OCI-LY3 (cell line): Measurements from ENCODE around the gene SULT6B1.

Experiments used
- H2AFZ ChIP-seq: fragments of 200-600, 300-600 bp; shearing (Covaris generic); 2 replicates; pipeline ENCODE4 v1.6.0; 2014; ENCODE audit warnings: antibody characterized with exemption, low read depth, low read length
- H3K27ac ChIP-seq: fragments of 200-600, 300-600 bp; sonication (generic); 2 replicates; pipeline ENCODE4 v1.5.1; 2014; ENCODE audit warnings: mild to moderate bottlenecking, low read length, moderate library complexity, mixed read lengths
- H3K27me3 ChIP-seq: fragments of 200-600, 300-600 bp; sonication (generic); 2 replicates; pipeline ENCODE4 v1.6.1; 2014; ENCODE audit warnings: low read depth, low read length, mixed read lengths
- H3K36me3 ChIP-seq: fragments of 200-600, 300-600 bp; sonication (generic); replicated peaks from 2 replicates; pipeline ENCODE3; 2014; ENCODE audit warnings: low read depth, low read length, mixed read lengths
- H3K4me1 ChIP-seq: fragments of 300-600, 200-600 bp; sonication (generic); 2 replicates; pipeline ENCODE4 v1.6.1; 2014; ENCODE audit warnings: low read length, mixed read lengths
- H3K4me2 ChIP-seq: fragments of 200-600, 300-600 bp; sonication (generic); 2 replicates; pipeline ENCODE4 v1.6.1; 2014; ENCODE audit warnings: low read length, mixed read lengths
- H3K4me3 ChIP-seq: fragments of 300-600, 200-600 bp; sonication (generic); 2 replicates; pipeline ENCODE4 v1.5.1; 2014; ENCODE audit warnings: antibody characterized with exemption, mild to moderate bottlenecking, low read length, moderate library complexity
- H3K79me2 ChIP-seq: fragments of 300-600, 200-600 bp; shearing (Covaris generic); 2 replicates; pipeline ENCODE4 v1.6.1; 2014; ENCODE audit warnings: mild to moderate bottlenecking, low read length, mixed read lengths
- H3K9ac ChIP-seq: fragments of 300-600, 200-600 bp; shearing (Covaris generic); 2 replicates; pipeline ENCODE4 v1.6.0; 2014; ENCODE audit warnings: mild to moderate bottlenecking, low read length, moderate library complexity
- H3K9me3 ChIP-seq: fragments of 200-600, 300-600 bp; shearing (Covaris generic); 2 replicates; pipeline ENCODE4 v1.6.1; 2014; ENCODE audit warnings: low read length, mixed read lengths; ENCODE audit not compliant: insufficient read depth
- H4K20me1 ChIP-seq: fragments of 200-600, 300-600 bp; sonication (generic); 2 replicates; pipeline ENCODE4 v1.6.1; 2016; ENCODE audit warnings: low read length, mixed read lengths; ENCODE audit not compliant: insufficient read depth
- CTCF ChIP-seq: fragments of 200-600, 300-600 bp; sonication (generic); IDR thresholded peaks from 2 replicates; pipeline ENCODE4 v1.5.1; 2014; ENCODE audit warnings: antibody characterized with exemption, low read length, low read depth
- EZH2phosphoT487 ChIP-seq: fragments of 200-600 bp; shearing (Covaris generic); IDR thresholded peaks from 2 replicates; pipeline ENCODE4 v1.6.1; 2018; ENCODE audit warnings: antibody characterized with exemption, mixed run types, low read depth

Gene SULT6B1

GRCh38 chr2:37188570-37188969 is at the start of gene SULT6B1:
Gene SULT6B1 (minus strand): TSS chr2:37188670. CDS start chr2:37188640, 30 bp downstream.
- Histone ChIP-seq H3K4me1 (no peaks in the 10 kb centered on the region), H3K9ac (no peak within 1 kb of the TSS), H4K20me1 (no peaks in the 10 kb centered on the region), H3K27ac (no peak within 1 kb of the TSS), H3K4me3 (no peak within 1 kb of the TSS), H3K36me3 (no peaks in the 10 kb centered on the region), H2AFZ (no peak within 1 kb of the TSS), H3K79me2 (no peaks in the 10 kb centered on the region), H3K4me2 (no peak within 1 kb of the TSS), H3K9me3 (no peaks in the 10 kb centered on the region), H3K27me3 (peaks cover 5% of the 10 kb centered on the region; the same call in 1 of the 2 replicates)
- TF ChIP-seq CTCF (no peak), EZH2phosphoT487 (no peak)

- peak overlapping the region; percentile 75; the same call in 1 of the 2 replicates for H2AFZ ChIP-seq
- H4K20me1 ChIP-seq: peaks cover 17% of the 10 kb centered on the region; the same call in 1 of the 2 replicates
- H3K27me3 ChIP-seq: no peaks in the 10 kb centered on the region
- H3K79me2 ChIP-seq: peaks cover 80% of the 10 kb centered on the region
- peak overlapping the region; percentile 94 for H3K9ac ChIP-seq
- peak overlapping the region; percentile 96 for H3K4me2 ChIP-seq
- H3K9me3 ChIP-seq: no peaks in the 10 kb centered on the region
- H3K4me3 ChIP-seq: peak overlapping the region; percentile 96
- H3K36me3 ChIP-seq: peaks cover 11% of the 10 kb centered on the region
- TF ChIP-seq CTCF (no peak), EZH2phosphoT487 (no peak)
- peaks cover 22% of the 10 kb centered on the region for H3K4me1 ChIP-seq
- H3K27ac ChIP-seq: peak overlapping the region; percentile 52; the same call in 1 of the 2 replicates
Measured at GRCh38 chr2:37232131-37232933, 43.9 kb upstream of the SULT6B1 start.

- Histone ChIP-seq H3K36me3 (peaks cover 17% of the 10 kb centered on the region), H3K27me3 (no peaks in the 10 kb centered on the region), H3K4me3 (peak within 1 kb of the TSS; percentile 96), H4K20me1 (peaks cover 21% of the 10 kb centered on the region; the same call in 1 of the 2 replicates), H2AFZ (peak within 1 kb of the TSS; percentile 75), H3K4me2 (peak within 1 kb of the TSS; percentile 96), H3K9ac (peak within 1 kb of the TSS; percentile 94), H3K27ac (peak within 1 kb of the TSS; percentile 52), H3K9me3 (no peaks in the 10 kb centered on the region), H3K4me1 (peaks cover 22% of the 10 kb centered on the region), H3K79me2 (peaks cover 89% of the 10 kb centered on the region)
- TF ChIP-seq EZH2phosphoT487: no peak
- TF ChIP-seq CTCF: no peak
Measured at GRCh38 chr2:37231241-37232130, 43.0 kb upstream of the SULT6B1 start, which contains the start of the genes CEBPZ and NDUFAF7. Gene CEBPZ (minus strand): TSS chr2:37231596. CDS start chr2:37231567, 29 bp downstream. Gene NDUFAF7 (plus strand): TSS chr2:37231658. CDS start chr2:37231706, 48 bp downstream.

- H3K4me2 ChIP-seq: peak overlapping the region; percentile 88
- peak overlapping the region; percentile 96 for H3K4me3 ChIP-seq
- H3K36me3 ChIP-seq: peaks cover 20% of the 10 kb centered on the region
- peak overlapping the region; percentile 52 for H3K27ac ChIP-seq
- no peaks in the 10 kb centered on the region for H3K9me3 ChIP-seq
- no peak overlapping the region for H2AFZ ChIP-seq
- TF ChIP-seq EZH2phosphoT487: no peak
- TF ChIP-seq CTCF: no peak
- peak overlapping the region; percentile 94 for H3K9ac ChIP-seq
- H3K79me2 ChIP-seq: peaks cover 95% of the 10 kb centered on the region
- peaks cover 25% of the 10 kb centered on the region; the same call in 1 of the 2 replicates for H4K20me1 ChIP-seq
- H3K27me3 ChIP-seq: no peaks in the 10 kb centered on the region
- H3K4me1 ChIP-seq: peaks cover 22% of the 10 kb centered on the region
Measured at GRCh38 chr2:37230581-37230980, 42.1 kb upstream of the SULT6B1 start.
